Measurements from ENCODE around the gene DACH1.
"Not testable (repeated sequence)": the region's sequence is repeated elsewhere in the genome, so short reads cannot be mapped to it uniquely, and the experiment has no call there.

Gene DACH1

DNA sequence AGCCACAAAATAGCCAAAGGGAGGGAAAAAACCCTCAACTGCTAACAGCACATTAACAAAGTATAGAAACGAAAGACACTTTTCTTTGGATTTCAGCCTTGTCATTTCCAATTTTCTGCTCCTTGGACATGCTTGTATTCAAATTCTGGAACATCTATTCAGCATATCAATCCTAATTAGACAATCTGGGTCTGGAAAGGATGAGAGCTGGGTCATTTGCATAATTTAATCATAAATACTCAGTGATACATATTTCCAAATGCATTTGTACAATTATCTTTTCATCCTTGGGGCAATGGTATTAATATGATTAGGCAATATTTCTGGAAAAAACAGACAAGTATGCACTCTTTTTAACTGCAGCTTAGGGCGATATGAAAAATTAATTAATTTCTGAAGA, 14.3 kb downstream of the DACH1 start:
- DNase-seq (ENCODE audit: low read depth), result no peak
- TF ChIP-seq, protein P1, sequence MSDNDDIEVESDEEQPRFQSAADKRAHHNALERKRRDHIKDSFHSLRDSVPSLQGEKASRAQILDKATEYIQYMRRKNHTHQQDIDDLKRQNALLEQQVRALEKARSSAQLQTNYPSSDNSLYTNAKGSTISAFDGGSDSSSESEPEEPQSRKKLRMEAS (IDR thresholded peaks at IDR 0.05; ENCODE audit: low read depth, low read length), result no peak
- TF ChIP-seq MYC (IDR thresholded peaks at IDR 0.05; ENCODE audit: low read depth, low read length) (no peak), CTCF (IDR thresholded peaks at IDR 0.05; ENCODE audit: low read depth, low read length) (no peak), POLR2A (IDR thresholded peaks at IDR 0.05; ENCODE audit: extremely low read depth, insufficient read length) (no peak)
- no peak overlapping the region for H3K4me3 ChIP-seq (ENCODE audit: low read depth, low read length)

- no peak overlapping the region for H3K4me3 ChIP-seq (ENCODE audit: low read depth, low read length)
- TF ChIP-seq POLR2A (IDR thresholded peaks at IDR 0.05; ENCODE audit: extremely low read depth, insufficient read length) (no peak), CTCF (IDR thresholded peaks at IDR 0.05; ENCODE audit: low read depth, low read length) (no peak), MYC (IDR thresholded peaks at IDR 0.05; ENCODE audit: low read depth, low read length) (no peak)
- TF ChIP-seq, protein P1 (IDR thresholded peaks at IDR 0.05; ENCODE audit: low read depth, low read length), result no peak
- DNase-seq (ENCODE audit: low read depth), result no peak
These were observed 15.2 kb downstream of the DACH1 start for GRCh38 chr13:71851498-71852409.

GRCh38 chr13:71842003-71842402, 25.0 kb downstream of the DACH1 start:
- DNase-seq (ENCODE audit: low read depth), result no peak
- TF ChIP-seq, protein P1 (IDR thresholded peaks at IDR 0.05; ENCODE audit: low read depth, low read length), result no peak
- no peak for TF ChIP-seq CTCF (IDR thresholded peaks at IDR 0.05; ENCODE audit: low read depth, low read length)
- H3K4me3 ChIP-seq (ENCODE audit: low read depth, low read length), result no peak overlapping the region

DNA sequence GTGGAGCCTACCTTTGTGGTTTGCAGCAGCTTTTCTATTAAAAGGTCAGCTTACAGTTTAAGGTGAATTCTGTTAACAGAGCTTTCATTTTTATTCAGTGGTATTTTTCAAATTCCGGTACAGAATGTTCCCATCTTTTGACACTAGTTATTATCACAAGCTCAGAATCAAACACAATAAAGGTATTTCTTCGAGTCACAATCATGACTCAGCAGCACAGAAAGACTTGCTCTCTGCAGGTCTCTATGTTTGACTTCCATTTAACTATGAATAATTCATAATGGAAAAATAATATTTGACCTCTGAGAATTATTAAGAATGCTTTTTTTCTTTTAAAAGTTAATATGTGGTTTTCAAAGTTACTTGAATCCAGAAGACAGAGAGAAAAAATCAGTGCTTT, 28.2 kb downstream of the DACH1 start:
- no peak for TF ChIP-seq MYC (IDR thresholded peaks at IDR 0.05; ENCODE audit: low read depth, low read length)
- TF ChIP-seq, protein P1 (IDR thresholded peaks at IDR 0.05; ENCODE audit: low read depth, low read length), result no peak
- no peak for TF ChIP-seq CTCF (IDR thresholded peaks at IDR 0.05; ENCODE audit: low read depth, low read length)
- no peak for TF ChIP-seq POLR2A (IDR thresholded peaks at IDR 0.05; ENCODE audit: extremely low read depth, insufficient read length)
- DNase-seq (ENCODE audit: low read depth), result no peak

GRCh38 chr13:71837582-71837981, 29.4 kb downstream of the DACH1 start:
- H3K4me3 ChIP-seq (ENCODE audit: low read depth, low read length); DNase-seq (ENCODE audit: low read depth): not testable (repeated sequence)

More for the DNA sequence above, 28.2 kb downstream of the DACH1 start:
- no peak overlapping the region for H3K4me3 ChIP-seq (ENCODE audit: low read depth, low read length)

- DNase-seq (ENCODE audit: low read depth), result peak; percentile 83
- TF ChIP-seq MYC (IDR thresholded peaks at IDR 0.05; ENCODE audit: low read depth, low read length) (peak; percentile 66), CTCF (IDR thresholded peaks at IDR 0.05; ENCODE audit: low read depth, low read length) (no peak)
- TF ChIP-seq, protein P1 (IDR thresholded peaks at IDR 0.05; ENCODE audit: low read depth, low read length), result peak; percentile 38; the same call in 1 of the 2 replicates
- H3K4me3 ChIP-seq (ENCODE audit: low read depth, low read length), result peak overlapping the region; percentile 53
These were observed 35.3 kb downstream of the DACH1 start for GRCh38 chr13:71831716-71832115.

All from NB4 (cell line).